Upper lobe of right lung (tissue), 1 donor: ENCODE data around the gene SUPT20HL1. TPM values are rescaled to one million over a fixed set of nuclear protein-coding genes. Genes with fewer than 3 reads are reported as not detected.

ENCODE experiments used
- ATAC-seq: fragments of 200-7000 bp; cut with Tn5 transposase; one replicate; pipeline ENCODE4 v1.9.1; 2020; ENCODE audit warnings: mild to moderate bottlenecking, moderate library complexity
- DNase-seq: peaks from one replicate; pipeline ENCODE4 v3.0.0-alpha.2; 2020
- H3K27ac ChIP-seq: fragments of 200-600 bp; one replicate; pipeline ENCODE4 v1.8.0; 2022
- H3K27me3 ChIP-seq: fragments of 200-600 bp; one replicate; pipeline ENCODE4 v1.8.0; 2022; ENCODE audit warnings: mild to moderate bottlenecking
- H3K36me3 ChIP-seq: fragments of 200-600 bp; one replicate; pipeline ENCODE4 v1.8.0; 2022
- H3K4me1 ChIP-seq: fragments of 200-600 bp; one replicate; pipeline ENCODE4 v1.8.0; 2022
- H3K4me3 ChIP-seq: fragments of 200-600 bp; one replicate; pipeline ENCODE4 v1.8.0; 2022; ENCODE audit warnings: mild to moderate bottlenecking
- H3K9me3 ChIP-seq: fragments of 200-600 bp; one replicate; pipeline ENCODE4 v1.8.0; 2022
- CTCF ChIP-seq: fragments of 200-600 bp; IDR thresholded peaks from one replicate; pipeline ENCODE4 v1.8.0; 2022; ENCODE audit warnings: antibody characterized with exemption
- intact Hi-C: fragments of 100-400 bp; cut with DNase I; formaldehyde crosslinking; loops from one replicate; pipeline ENCODE4 v1.11.0; 2022
- total RNA-seq: library from RNA; stranded (reverse); fragmentation: NEBNext Ultra II Directional; extraction: Animal tissue kit (Norgen Biotek cat#: 25700); gene quantifications from one replicate; pipeline ENCODE4 v1.2.1, GENCODE V29; 2021
- donor health status: DM: no; HTN: yes; CAD: no; lungs with severe emphysema.

The SUPT20HL1 gene
- total RNA-seq, 1 donor from 2014 or later, result not detected

- ATAC-seq (no peak), DNase-seq (no peak)
- Histone ChIP-seq H3K4me3 (no peak overlapping the region), H3K27me3 (no peaks in the 10 kb centered on the region), H3K9me3 (no peaks in the 10 kb centered on the region), H3K4me1 (no peaks in the 10 kb centered on the region), H3K27ac (no peak overlapping the region), H3K36me3 (no peaks in the 10 kb centered on the region)
- intact Hi-C loops, result no loop called here
- TF ChIP-seq CTCF, result no peak
Measured at GRCh38 chrX:24321741-24322395, 38.6 kb upstream of the SUPT20HL1 start.

GRCh38 chrX:24325231-24325630 lies 35.2 kb upstream of the SUPT20HL1 start:
- H3K4me1 ChIP-seq, result no peaks in the 10 kb centered on the region
- no peak overlapping the region for H3K27ac ChIP-seq
- ATAC-seq (no peak), DNase-seq (no peak)
- no peaks in the 10 kb centered on the region for H3K9me3 ChIP-seq
- TF ChIP-seq CTCF, result no peak
- no peak overlapping the region for H3K4me3 ChIP-seq
- H3K36me3 ChIP-seq, result no peaks in the 10 kb centered on the region
- no peaks in the 10 kb centered on the region for H3K27me3 ChIP-seq
- intact Hi-C loops, result no loop called here

DNA sequence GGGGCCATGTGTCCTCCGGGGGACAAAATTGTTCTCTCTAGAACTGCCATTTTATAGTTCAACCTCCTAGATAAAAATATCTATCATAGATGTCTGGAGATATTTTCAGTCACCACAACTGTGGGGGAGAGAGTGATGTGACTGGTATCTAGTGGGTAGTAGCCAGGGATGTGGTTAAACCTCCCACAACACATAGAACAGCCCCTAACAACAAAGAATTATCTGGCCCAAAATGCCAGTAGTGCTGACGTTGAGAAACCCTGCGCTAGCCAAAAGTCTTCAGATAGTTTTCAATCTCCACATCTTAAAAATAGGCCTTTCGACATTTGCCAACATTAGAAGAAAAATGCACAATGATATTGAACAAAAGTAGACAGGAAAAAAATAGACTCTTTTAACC lies 27.6 kb upstream of the SUPT20HL1 start:
- Histone ChIP-seq H3K27me3 (no peaks in the 10 kb centered on the region), H3K27ac (no peak overlapping the region), H3K4me1 (no peaks in the 10 kb centered on the region), H3K36me3 (no peaks in the 10 kb centered on the region), H3K9me3 (no peaks in the 10 kb centered on the region), H3K4me3 (no peak overlapping the region)
- DNase-seq (no peak), ATAC-seq (no peak)
- intact Hi-C loops, result no loop called here
- no peak for TF ChIP-seq CTCF

- Histone ChIP-seq H3K27ac (no peak overlapping the region), H3K4me3 (no peak overlapping the region), H3K4me1 (no peaks in the 10 kb centered on the region), H3K9me3 (no peaks in the 10 kb centered on the region), H3K36me3 (no peaks in the 10 kb centered on the region), H3K27me3 (no peaks in the 10 kb centered on the region)
- ATAC-seq, result no peak
- intact Hi-C loops, result no loop called here
- no peak for DNase-seq
- TF ChIP-seq CTCF, result no peak
Measured at GRCh38 chrX:24333371-24333770, 27.1 kb upstream of the SUPT20HL1 start.

DNA sequence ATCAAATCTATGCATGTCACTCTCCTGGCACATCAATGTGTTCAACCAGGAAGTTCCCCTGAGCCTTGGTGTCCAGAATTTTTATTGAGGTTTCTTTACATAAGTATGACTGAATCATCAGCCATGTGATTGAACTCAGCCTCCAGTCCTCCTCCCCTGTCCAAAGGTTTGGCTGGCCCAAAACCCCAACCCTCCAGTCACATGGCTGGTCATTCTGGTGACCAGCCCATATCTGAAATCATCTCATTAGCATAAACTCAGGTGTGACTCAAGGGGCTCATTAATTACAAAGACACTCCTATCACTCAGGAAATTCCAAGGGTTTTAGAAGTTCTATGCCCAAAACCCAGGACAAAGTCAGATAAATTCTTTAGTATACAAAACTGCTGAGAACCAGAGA lies 26.0 kb upstream of the SUPT20HL1 start:
- DNase-seq (no peak), ATAC-seq (no peak)
- intact Hi-C loops, result no loop called here
- H3K36me3 ChIP-seq, result no peaks in the 10 kb centered on the region
- H3K9me3 ChIP-seq, result no peaks in the 10 kb centered on the region
- no peak overlapping the region for H3K27ac ChIP-seq
- no peak overlapping the region for H3K4me3 ChIP-seq
- H3K27me3 ChIP-seq, result no peaks in the 10 kb centered on the region
- no peaks in the 10 kb centered on the region for H3K4me1 ChIP-seq
- no peak for TF ChIP-seq CTCF

DNA sequence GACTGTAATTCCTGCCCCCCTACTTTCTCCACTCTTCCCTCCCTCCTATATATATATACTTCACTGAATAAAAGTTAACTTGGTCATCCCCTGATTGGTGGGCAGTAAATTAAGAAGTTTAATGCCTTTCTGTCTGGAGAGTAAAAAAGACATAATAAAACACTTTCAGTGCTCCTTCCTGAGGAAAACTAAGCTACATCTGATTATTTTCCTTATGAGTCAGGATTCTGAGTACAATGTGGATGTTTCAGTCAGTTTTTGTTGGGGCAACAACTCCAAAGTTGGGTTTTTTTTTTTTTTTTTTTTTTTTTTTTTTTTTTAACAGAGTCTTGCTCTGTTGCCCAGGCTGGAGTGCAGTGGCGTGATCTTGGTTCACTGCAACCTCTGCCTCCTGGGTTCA lies 24.6 kb upstream of the SUPT20HL1 start:
- ATAC-seq, result no peak
- intact Hi-C loops, result no loop called here
- TF ChIP-seq CTCF, result no peak

More for the DNA sequence above, 24.6 kb upstream of the SUPT20HL1 start:
- Histone ChIP-seq H3K27me3 (no peaks in the 10 kb centered on the region), H3K9me3 (no peaks in the 10 kb centered on the region), H3K36me3 (no peaks in the 10 kb centered on the region), H3K4me1 (no peaks in the 10 kb centered on the region), H3K27ac (no peak overlapping the region), H3K4me3 (no peak overlapping the region)
- DNase-seq, result no peak
